K562 (cell line): ENCODE measurements around the gene RALB.

Source experiments
- BHLHE40 ChIP-seq: IDR thresholded peaks from 2 replicates; pipeline ENCODE4 v1.6.1; 2011; ENCODE audit warnings: low read length, improper control_type of control experiment
- BRD9 ChIP-seq: fragments of 450-650 bp; IDR thresholded peaks from 2 replicates; pipeline ENCODE4 v1.6.1; 2018; ENCODE audit warnings: low read depth; ENCODE audit not compliant: partially characterized antibody
- EP300 ChIP-seq: IDR thresholded peaks from 2 replicates; pipeline ENCODE4 v1.6.1; 2012; ENCODE audit warnings: low read length, improper control_type of control experiment
- EZH2 ChIP-seq: IDR thresholded peaks from 2 replicates; pipeline ENCODE4 v1.6.1; 2012; ENCODE audit warnings: low read depth, mild to moderate bottlenecking, inconsistent platforms, low read length, borderline replicate concordance
- GABPB1 ChIP-seq: sonication (generic); formaldehyde crosslinking; IDR thresholded peaks from 2 replicates; pipeline ENCODE4 v1.8.0; 2022; ENCODE audit warnings: mild to moderate bottlenecking, missing genetic modification reagents
- HNRNPLL ChIP-seq: fragments of 200-400 bp; formaldehyde crosslinking; IDR thresholded peaks from 2 replicates; pipeline ENCODE4 v1.6.1; 2017; ENCODE audit warnings: low read length, low read depth, mild to moderate bottlenecking; ENCODE audit not compliant: poor library complexity, severe bottlenecking
- SMARCC2 ChIP-seq: fragments of 450-650 bp; IDR thresholded peaks from 2 replicates; pipeline ENCODE4 v1.6.1; 2017; ENCODE audit warnings: antibody characterized with exemption, moderate library complexity, mild to moderate bottlenecking, low read depth
- SRSF3 ChIP-seq: fragments of 200-400 bp; formaldehyde crosslinking; IDR thresholded peaks from 2 replicates; pipeline ENCODE4 v1.6.1; 2016; ENCODE audit warnings: mild to moderate bottlenecking, low read length, moderate library complexity; ENCODE audit not compliant: insufficient read depth
- ZNF384 ChIP-seq: IDR thresholded peaks from 2 replicates; pipeline ENCODE4 v1.6.1; 2012; ENCODE audit warnings: low read depth, low read length, improper control_type of control experiment
- TF ChIP-seq, protein P1 (sequence below): IDR thresholded peaks from 2 replicates; pipeline ENCODE4 v1.6.1; 2016; ENCODE audit warnings: missing genetic modification characterization, missing compliant biosample characterization
- TF ChIP-seq, protein P2 (sequence below), 3 experiments: IDR thresholded peaks in 2 of 3; conservative IDR thresholded peaks in 1 of 3; 2 replicates each; pipeline ENCODE4 v1.5.1; 2011 to 2012; ENCODE audit warnings: low read length in 3 of 3, mild to moderate bottlenecking in 3 of 3, control low read depth in 2 of 3, improper control_type of control experiment in 1 of 3, inconsistent platforms in 1 of 3, low read depth in 1 of 3, mixed read lengths in 1 of 3, moderate library complexity in 1 of 3; ENCODE audit not compliant: insufficient read depth in 2 of 3
- TF ChIP-seq, protein P3 (sequence below): fragments of 450-650 bp; IDR thresholded peaks from 2 replicates; pipeline ENCODE4 v1.6.1; 2016; ENCODE audit warnings: missing biosample characterization, missing genetic modification characterization

DNA sequence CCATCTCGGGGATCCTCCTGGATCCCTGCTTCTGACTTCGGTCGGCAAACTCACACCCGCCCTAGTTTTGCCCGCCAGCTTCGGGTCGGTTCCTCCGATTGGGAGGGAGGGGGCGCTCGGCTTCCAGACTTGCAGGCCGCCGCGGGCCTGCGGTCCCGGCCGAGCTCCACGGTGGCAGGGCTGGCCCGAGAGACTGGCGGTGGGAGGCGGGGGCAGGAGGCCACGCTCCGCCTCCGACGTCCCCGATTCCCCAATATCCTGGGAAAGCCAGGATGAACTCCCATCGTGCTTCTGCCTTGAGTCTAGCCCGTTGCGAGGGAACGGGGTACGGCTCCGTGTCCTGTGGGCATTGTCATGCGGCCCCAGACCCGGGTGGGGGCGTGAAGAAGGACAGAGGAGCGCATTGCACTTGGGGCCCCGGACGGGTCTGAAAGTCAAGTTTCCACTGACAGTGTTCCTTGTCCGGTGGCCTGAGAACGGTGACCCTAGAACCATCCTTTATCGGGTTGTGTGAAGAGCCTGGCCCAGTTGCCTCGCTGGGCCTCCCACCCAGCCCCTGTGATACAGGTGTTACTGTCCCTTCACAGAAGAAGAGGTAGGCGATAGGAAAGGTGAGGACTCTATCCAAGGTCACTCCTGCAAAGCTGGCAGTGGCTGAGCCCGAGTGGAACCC, 90.9 kb downstream of the RALB start:
- TF ChIP-seq, protein P1, sequence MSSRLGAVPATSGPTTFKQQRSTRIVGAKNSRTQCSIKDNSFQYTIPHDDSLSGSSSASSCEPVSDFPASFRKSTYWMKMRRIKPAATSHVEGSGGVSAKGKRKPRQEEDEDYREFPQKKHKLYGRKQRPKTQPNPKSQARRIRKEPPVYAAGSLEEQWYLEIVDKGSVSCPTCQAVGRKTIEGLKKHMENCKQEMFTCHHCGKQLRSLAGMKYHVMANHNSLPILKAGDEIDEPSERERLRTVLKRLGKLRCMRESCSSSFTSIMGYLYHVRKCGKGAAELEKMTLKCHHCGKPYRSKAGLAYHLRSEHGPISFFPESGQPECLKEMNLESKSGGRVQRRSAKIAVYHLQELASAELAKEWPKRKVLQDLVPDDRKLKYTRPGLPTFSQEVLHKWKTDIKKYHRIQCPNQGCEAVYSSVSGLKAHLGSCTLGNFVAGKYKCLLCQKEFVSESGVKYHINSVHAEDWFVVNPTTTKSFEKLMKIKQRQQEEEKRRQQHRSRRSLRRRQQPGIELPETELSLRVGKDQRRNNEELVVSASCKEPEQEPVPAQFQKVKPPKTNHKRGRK, result no peak
- no peak for TF ChIP-seq SRSF3
- TF ChIP-seq, protein P2, sequence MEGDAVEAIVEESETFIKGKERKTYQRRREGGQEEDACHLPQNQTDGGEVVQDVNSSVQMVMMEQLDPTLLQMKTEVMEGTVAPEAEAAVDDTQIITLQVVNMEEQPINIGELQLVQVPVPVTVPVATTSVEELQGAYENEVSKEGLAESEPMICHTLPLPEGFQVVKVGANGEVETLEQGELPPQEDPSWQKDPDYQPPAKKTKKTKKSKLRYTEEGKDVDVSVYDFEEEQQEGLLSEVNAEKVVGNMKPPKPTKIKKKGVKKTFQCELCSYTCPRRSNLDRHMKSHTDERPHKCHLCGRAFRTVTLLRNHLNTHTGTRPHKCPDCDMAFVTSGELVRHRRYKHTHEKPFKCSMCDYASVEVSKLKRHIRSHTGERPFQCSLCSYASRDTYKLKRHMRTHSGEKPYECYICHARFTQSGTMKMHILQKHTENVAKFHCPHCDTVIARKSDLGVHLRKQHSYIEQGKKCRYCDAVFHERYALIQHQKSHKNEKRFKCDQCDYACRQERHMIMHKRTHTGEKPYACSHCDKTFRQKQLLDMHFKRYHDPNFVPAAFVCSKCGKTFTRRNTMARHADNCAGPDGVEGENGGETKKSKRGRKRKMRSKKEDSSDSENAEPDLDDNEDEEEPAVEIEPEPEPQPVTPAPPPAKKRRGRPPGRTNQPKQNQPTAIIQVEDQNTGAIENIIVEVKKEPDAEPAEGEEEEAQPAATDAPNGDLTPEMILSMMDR (IDR thresholded peaks at IDR 0.05 in 2 of 3, conservative IDR thresholded peaks at IDR 0.05 in 1 of 3; ENCODE audit: insufficient read depth in 2 of 3, low read depth in 1 of 3, low read length in 3 of 3), result peak; percentile 65 to 81 (median 69)
- TF ChIP-seq BRD9, result no peak
- TF ChIP-seq BHLHE40, result no peak
- TF ChIP-seq HNRNPLL, result no peak
- TF ChIP-seq, protein P3, sequence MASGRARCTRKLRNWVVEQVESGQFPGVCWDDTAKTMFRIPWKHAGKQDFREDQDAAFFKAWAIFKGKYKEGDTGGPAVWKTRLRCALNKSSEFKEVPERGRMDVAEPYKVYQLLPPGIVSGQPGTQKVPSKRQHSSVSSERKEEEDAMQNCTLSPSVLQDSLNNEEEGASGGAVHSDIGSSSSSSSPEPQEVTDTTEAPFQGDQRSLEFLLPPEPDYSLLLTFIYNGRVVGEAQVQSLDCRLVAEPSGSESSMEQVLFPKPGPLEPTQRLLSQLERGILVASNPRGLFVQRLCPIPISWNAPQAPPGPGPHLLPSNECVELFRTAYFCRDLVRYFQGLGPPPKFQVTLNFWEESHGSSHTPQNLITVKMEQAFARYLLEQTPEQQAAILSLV (tag), result no peak
- TF ChIP-seq ZNF384, result no peak
- TF ChIP-seq SMARCC2, result no peak
- no peak for TF ChIP-seq GABPB1 (CRISPR knock-in tag)
- TF ChIP-seq EP300, result no peak
- TF ChIP-seq EZH2, result no peak
